K562 (cell line): ENCODE measurements around the gene USHBP1. TPM values are rescaled to one million over a fixed set of nuclear protein-coding genes. Genes with fewer than 3 reads are reported as not detected.
A peak's percentile ranks its signal among the peaks of the same experiment; 100 is the strongest.

Experiments
- AFF1 ChIP-seq, 2 experiments: fragments of 450-650 bp; IDR thresholded peaks; 2 replicates each; pipeline ENCODE4 v1.6.1; 2018; ENCODE audit warnings: mild to moderate bottlenecking in 2 of 2, low read depth in 1 of 2; ENCODE audit not compliant: partially characterized antibody in 2 of 2
- HMGN3 ChIP-seq: IDR thresholded peaks from 2 replicates; pipeline ENCODE4 v1.6.1; 2011; ENCODE audit warnings: borderline replicate concordance, low read depth, mild to moderate bottlenecking, mixed read lengths, low read length; ENCODE audit not compliant: insufficient read length; ENCODE audit errors: extremely low read depth
- NCOA4 ChIP-seq: fragments of 450-650 bp; IDR thresholded peaks from 2 replicates; pipeline ENCODE4 v1.6.1; 2018; ENCODE audit warnings: mild to moderate bottlenecking; ENCODE audit not compliant: partially characterized antibody
- PKNOX1 ChIP-seq: fragments of 450-650 bp; IDR thresholded peaks from 2 replicates; pipeline ENCODE4 v1.6.1; 2016
- polyA plus RNA-seq, 8 experiments: library from polyadenylated mRNA; depleted of rRNA in 4 of 8; stranded (reverse) in 5 of 8; unstranded in 3 of 8; fragments of >200 nt; fragmentation: Nextera tagmentation in 2 of 8; fragmentation: Illumina TruSeq in 1 of 8; extraction: Ambion mirVana in 2 of 8; extraction: Trizol in 1 of 8; gene quantifications; 2 replicates each; pipeline versions ENCODE4 v1.2.1 to v1.2.3, GENCODE V29; 2011 to 2014; ENCODE audit warnings: inconsistent platforms in 1 of 8, missing spikeins in 1 of 8
- total RNA-seq, 7 experiments: library from RNA; depleted of rRNA in 6 of 7; stranded (reverse); fragments of >200 nt in 6 of 7; fragmentation: Illumina TruSeq in 2 of 7; extraction: Trizol in 2 of 7; gene quantifications; 2 replicates each; pipeline versions ENCODE4 v1.2.1 to v1.2.3, GENCODE V29; 2011 to 2021; ENCODE audit warnings: low replicate concordance in 1 of 7
- TF ChIP-seq, protein P1 (sequence below): sonication (generic); formaldehyde crosslinking; IDR thresholded peaks from 2 replicates; pipeline ENCODE4 v1.8.0; 2022; ENCODE audit warnings: missing genetic modification reagents, mild to moderate bottlenecking, borderline replicate concordance

The USHBP1 gene
- total and polyA plus RNA-seq, 9 of the 15 experiments (the other 6 are each of a cell fraction or from before 2014, with no cell fraction given): 0.03 to 0.10 (median 0.05) TPM; not detected in 5

DNA sequence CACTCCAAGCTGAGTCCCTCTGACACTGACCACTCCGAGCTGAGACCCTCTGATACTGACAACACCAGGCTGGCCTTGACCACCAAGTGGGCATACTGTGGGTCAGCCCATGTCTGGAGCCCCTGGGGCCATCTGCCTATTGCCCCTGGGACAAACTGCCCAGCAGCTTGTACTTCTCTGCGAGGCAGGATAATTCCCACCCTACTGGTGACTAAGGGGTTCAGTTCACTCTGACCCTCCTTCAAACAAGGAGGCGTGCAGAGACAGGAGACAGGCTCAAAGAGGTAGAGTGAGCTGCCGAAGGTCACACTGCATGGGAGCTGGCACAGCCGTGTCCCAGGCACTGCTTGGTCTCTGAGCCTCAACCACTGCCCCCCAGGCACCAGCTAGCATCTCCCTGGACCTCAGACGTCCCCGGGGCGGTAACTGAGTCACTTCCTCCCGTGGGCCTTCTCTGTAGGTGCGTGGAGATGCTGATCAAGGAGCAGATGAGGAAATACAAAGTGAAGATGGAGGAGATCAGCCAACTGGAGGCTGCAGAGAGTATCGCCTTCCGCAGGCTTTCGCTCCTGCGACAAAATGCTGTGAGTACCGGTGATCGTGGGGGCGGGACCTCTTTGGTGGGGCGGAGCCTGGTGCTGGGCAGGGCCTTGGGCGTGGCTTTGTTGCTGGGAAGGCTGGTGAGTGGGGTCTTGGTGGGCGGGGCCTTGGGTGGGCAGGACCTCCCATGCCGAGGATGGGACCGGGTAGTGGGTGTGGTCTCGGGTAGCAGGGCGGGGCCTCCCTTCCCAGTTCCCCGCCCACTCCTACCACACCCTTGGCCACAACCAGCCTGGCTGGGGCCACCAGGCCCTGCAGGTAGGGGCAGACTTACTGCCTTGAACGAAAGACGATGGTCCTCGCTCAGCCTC is 55.2 kb downstream of the USHBP1 start (continued):
- TF ChIP-seq AFF1 (IDR thresholded peaks at IDR 0.05; ENCODE audit: low read depth in 1 of 2, partially characterized antibody in 2 of 2): no peak
- TF ChIP-seq NCOA4: no peak
- TF ChIP-seq HMGN3: peak; percentile 56
- TF ChIP-seq, protein P1, sequence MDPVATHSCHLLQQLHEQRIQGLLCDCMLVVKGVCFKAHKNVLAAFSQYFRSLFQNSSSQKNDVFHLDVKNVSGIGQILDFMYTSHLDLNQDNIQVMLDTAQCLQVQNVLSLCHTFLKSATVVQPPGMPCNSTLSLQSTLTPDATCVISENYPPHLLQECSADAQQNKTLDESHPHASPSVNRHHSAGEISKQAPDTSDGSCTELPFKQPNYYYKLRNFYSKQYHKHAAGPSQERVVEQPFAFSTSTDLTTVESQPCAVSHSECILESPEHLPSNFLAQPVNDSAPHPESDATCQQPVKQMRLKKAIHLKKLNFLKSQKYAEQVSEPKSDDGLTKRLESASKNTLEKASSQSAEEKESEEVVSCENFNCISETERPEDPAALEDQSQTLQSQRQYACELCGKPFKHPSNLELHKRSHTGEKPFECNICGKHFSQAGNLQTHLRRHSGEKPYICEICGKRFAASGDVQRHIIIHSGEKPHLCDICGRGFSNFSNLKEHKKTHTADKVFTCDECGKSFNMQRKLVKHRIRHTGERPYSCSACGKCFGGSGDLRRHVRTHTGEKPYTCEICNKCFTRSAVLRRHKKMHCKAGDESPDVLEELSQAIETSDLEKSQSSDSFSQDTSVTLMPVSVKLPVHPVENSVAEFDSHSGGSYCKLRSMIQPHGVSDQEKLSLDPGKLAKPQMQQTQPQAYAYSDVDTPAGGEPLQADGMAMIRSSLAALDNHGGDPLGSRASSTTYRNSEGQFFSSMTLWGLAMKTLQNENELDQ (CRISPR knock-in tag): no peak
- no peak for TF ChIP-seq PKNOX1
